ENCODE results near the gene RAPGEF4. TPM values are rescaled to one million over a fixed set of nuclear protein-coding genes. Genes with fewer than 3 reads are reported as not detected.
"Not testable (repeated sequence)": the region's sequence is repeated elsewhere in the genome, so short reads cannot be mapped to it uniquely, and the experiment has no call there.

The RAPGEF4 gene
- total RNA-seq, 1 donor from 2014 or later: 6.1 TPM

DNA sequence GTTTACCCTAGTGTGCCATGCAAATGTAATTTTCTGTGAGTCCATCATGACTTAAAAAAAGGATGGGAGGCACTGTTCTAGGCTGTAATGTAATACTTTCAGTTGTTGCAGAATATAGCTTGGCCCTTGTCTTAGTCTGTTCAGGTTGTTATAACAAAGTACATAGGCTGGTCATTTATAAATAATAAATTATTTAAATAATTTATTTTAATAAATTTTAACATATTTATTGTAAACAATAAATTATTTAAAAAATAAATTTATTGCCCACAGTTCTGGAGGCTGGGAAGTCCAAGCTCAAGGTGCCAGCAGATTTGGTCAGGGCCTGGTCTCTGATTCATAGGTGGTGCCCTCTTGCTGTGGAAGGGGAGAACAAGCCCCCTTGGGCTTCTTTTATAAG lies 35.2 kb downstream of the RAPGEF4 start:
- no peak for DNase-seq (ENCODE audit: low read depth, low spot score)

DNA sequence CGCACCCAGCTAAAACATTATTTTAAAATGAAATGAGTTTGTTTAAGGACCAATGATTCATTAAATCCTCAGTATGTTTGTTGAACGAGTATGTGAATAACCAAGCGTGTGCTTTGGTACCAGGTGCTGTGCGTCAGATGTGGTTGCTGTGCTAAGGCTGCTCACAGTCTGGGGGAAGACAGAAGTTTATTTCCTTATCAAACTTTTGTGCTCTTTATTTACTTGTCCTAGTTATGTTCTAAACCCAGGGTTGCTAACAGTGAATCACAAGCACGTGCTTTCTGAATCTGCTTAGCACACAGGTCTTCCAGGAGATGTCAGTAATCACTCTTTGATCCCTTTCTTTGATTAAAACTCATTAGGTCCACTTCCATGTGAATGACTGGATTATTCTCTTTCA lies 37.0 kb downstream of the RAPGEF4 start:
- no peak for DNase-seq (ENCODE audit: low read depth, low spot score)

- no peak for DNase-seq (ENCODE audit: low read depth, low spot score)
These were observed 38.7 kb downstream of the RAPGEF4 start for GRCh38 chr2:172774302-172774701.

DNA sequence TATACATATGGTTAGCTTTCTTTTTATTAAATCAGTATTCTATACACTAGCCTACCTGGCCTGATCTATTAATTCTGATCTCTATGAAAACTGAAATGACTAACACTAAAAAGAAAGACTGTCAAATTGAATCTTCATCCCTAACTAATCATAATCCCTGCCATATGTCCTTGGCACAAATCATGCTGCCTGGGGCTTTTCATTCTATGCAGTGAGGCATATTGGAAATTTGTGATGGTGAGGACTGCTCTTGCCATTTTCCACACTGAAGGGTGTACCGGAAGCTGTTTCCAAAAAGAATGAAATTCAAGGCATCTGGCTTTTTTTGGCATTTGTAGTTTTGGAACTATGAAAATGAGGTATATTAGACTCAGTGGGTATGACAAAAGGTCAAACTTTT lies 39.7 kb downstream of the RAPGEF4 start:
- no peak for DNase-seq (ENCODE audit: low read depth, low spot score)

DNA sequence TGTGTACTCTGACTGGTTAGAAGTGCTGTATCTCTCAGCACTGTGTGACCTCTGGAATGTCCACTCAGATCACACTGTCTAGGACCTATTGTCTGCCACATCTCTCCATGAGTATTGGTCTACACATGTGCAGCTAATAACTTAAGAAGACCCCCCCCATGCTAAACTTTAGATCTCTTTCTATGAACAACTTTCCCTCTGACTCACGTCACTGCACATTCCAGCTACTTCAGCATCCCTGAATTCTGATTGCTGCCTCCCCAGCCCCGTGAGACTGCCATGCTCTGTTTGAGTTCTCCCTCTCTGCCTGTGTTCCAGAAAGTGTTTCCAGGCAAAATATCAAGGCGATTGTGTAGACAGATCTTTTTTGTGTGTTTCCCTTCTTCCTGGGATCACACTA lies 41.8 kb downstream of the RAPGEF4 start:
- no peak for DNase-seq (ENCODE audit: low read depth, low spot score)

- no peak for DNase-seq (ENCODE audit: low read depth, low spot score)
These were observed 47.0 kb downstream of the RAPGEF4 start for GRCh38 chr2:172782506-172783164.

DNA sequence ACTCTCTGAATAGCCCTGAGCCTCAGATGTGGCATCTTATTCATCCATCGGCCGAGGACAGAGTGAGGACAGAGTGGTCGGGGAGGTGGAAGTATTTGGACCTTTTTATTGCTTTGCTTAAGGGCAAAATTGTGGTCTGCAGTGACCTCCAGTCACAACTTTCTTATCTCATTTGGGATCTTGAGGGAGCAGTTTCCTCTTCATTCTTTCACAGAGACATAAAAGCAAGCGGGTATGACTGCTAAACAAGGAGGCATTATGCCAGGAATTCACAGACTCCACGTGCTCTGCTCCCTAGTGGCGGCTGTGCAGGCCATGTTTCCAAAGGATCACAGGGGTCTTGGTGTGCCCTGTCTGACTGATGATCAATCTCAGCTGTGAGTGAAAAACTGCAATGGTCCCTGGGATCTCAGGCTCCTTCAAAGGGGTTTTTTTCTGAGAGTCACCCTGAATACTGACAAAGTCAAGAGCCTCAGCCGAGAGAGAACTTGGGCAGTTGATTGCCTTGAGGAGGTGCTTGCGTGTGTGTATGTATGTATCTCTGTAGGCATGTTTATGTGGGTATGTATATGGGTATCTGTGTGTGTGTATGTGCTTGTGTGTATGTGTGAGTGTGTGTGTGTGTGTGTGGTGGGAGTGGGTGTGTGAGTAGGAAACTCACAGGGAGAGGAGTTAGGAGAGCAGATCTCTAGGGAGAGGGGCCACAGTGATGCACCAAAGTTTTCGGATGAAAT lies 47.7 kb downstream of the RAPGEF4 start:
- no peak for DNase-seq (ENCODE audit: low read depth, low spot score)

DNA sequence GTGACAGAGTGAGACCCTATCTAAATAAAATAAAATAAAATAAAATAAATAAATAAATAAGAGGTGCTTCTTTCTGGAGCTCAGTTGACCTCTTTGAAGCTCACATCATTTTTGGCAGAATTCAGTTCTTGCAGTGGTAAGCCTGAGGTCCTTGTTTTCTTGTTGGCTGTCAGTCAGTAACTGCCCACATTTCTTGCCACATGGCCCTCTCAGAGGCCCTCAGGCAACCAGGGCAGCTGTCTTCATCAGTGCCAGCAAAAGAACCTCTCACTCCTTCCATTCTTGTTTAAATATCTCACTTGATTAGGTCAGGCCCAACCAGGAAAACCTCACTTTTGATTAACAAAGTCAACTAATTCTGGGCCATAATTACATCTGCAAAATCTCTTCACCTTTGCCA lies 53.2 kb downstream of the RAPGEF4 start:
- DNase-seq (ENCODE audit: low read depth, low spot score): no peak

GRCh38 chr2:172790404-172790803 lies 54.8 kb downstream of the RAPGEF4 start:
- no peak for DNase-seq (ENCODE audit: low read depth, low spot score)

- no peak for DNase-seq (ENCODE audit: low read depth, low spot score)
These were observed 56.3 kb downstream of the RAPGEF4 start for GRCh38 chr2:172791953-172792352.

GRCh38 chr2:172792711-172793110 lies 57.1 kb downstream of the RAPGEF4 start:
- DNase-seq (ENCODE audit: low read depth, low spot score): no peak

DNA sequence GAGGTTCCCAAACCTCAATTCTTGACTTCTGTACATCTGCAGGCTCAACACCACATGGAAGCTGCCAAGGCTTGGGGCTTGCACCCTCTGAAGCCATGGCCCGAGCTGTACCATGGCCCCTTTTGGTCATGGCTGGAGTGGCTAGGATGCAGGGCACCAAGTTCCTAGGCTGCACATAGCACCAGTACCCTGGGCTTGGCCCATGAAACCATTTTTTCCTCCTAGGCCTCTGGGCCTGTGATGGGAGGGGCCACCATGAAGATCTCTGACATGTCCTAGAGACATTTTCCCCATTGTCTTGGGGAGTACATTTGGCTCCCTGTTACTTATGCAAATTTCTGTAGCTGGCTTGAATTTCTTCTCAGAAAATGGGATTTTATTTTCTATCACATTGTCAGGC lies 67.7 kb downstream of the RAPGEF4 start:
- DNase-seq (ENCODE audit: low read depth, low spot score): not testable (repeated sequence)

DNA sequence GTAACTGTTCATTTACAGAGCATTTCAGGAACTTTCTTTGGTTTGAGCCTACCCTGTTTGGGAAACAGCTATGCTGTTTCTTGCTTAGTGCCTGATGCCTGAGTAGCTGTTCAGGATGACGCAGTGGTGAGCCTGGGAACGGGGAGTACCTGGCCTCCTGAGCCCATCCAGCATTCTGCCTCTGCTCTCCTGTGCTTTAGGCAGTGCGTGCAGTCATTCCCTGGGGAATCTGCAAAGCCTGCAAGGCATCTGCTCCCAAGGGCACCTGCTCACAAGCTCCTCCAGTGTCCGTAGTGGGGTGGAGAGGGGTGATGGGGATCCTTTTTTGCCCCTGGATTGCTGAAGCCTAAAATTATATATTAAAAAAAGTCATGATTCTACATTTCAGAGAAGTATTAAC lies 68.8 kb downstream of the RAPGEF4 start:
- no peak for DNase-seq (ENCODE audit: low read depth, low spot score)

- DNase-seq (ENCODE audit: low read depth, low spot score): no peak
These were observed 70.8 kb downstream of the RAPGEF4 start for GRCh38 chr2:172806493-172806892.

DNA sequence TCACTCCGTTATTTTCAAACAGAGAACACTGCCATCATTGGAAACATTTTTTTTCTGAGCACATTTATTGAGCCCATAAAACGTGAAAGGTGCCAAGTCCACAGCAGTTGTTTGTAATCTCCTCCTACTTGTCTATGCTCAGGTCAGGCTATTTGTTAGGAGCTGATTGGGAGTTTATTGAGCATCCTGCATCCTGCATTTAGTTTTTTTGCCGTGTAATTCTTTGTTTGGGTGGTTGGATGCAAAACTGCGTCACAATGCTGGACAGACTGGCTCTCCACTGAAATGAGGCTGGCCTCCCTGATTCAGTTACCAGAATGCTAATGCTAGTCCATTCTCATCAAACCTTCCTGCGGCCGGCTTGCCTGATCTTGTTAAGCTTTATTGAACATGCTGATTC lies 71.4 kb downstream of the RAPGEF4 start:
- no peak for DNase-seq (ENCODE audit: low read depth, low spot score)

DNA sequence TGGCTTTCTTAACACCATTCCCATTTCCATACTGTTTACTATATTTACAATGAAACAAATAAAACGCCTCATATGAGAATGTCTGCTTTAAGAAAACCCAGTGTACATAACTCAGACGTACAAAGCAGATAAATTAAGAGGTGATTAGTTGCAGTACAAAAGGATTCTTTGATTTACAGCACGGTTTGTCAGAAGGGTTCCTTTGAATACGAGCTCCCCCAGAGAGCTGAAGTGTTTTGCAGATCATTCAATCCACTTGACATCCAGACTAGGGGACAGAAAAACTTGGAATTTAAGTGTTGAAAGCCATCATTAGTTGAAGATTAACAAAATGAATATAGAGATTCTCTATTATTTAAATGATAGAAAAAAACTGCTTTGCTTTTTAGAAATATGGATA lies 72.5 kb downstream of the RAPGEF4 start:
- DNase-seq (ENCODE audit: low read depth, low spot score): no peak

GRCh38 chr2:172811027-172811426 lies 75.4 kb downstream of the RAPGEF4 start:
- no peak for DNase-seq (ENCODE audit: low read depth, low spot score)

DNA sequence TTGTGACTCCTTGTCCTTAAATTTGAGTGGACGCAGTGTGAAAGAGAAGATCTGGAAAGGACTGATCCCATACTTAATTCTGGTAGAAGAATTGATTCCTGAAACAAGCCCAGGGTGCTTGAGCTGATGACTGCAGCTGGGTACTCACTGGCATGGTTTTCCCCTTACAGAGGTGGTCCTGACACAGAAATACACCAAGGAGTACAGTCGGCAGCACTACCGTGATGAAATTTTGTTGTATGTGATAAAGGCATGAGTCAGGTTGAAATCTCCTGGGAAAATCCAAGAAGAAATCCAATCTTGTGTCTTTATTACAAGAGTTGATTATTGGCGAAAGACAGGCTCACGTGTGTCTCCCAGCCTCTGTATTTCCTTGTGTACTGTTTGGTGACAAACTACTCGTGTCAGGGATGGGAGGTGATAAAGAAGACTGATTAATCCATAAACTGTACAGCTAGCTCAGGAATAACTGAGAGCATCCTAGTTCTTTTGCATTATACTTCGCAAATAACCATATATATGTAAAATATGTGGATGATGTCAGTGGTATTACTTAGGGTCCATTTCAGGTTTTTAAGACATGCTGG lies 76.6 kb downstream of the RAPGEF4 start:
- DNase-seq (ENCODE audit: low read depth, low spot score): no peak

DNA sequence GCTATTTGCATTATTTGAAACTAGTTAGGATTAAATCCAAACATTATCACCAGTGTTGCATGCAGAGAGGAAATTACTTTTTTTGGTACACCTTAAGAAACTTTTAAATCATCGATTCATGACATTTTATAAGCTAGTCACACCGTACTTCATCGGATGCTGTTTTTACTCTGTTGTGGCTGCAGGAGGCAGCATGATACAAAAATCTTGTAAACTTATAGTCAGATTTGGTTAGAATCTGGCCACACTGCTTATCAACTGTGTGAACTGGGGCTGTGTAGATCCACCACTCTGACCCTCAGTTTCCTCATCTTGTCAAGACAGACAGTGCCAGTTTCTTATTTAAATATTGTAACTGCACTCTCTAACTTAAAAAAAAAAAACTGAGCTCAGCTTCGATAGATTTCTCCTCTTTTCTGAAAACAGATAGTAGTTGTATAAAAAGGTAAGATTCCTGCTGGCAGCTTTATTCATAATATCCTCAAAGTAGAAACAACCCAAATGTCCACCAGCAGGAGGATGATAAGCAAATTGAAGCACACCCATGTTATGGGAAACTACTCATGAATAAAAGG lies 77.8 kb downstream of the RAPGEF4 start:
- no peak for DNase-seq (ENCODE audit: low read depth, low spot score)

GRCh38 chr2:172817411-172817810 lies 81.8 kb downstream of the RAPGEF4 start:
- no peak for DNase-seq (ENCODE audit: low read depth, low spot score)

- no peak for DNase-seq (ENCODE audit: low read depth, low spot score)
These were observed 84.3 kb downstream of the RAPGEF4 start for GRCh38 chr2:172819943-172820342.
